PC-3 (cell line): ENCODE results near the gene TXNRD1. TPM values are rescaled to one million over a fixed set of nuclear protein-coding genes. Genes with fewer than 3 reads are reported as not detected.

ENCODE experiments used
- ATAC-seq: fragments of 200-7000 bp; cut with Tn5 transposase; 2 replicates; pipeline ENCODE4 v1.9.1; 2020; ENCODE audit warnings: mild to moderate bottlenecking, moderate library complexity
- BruUV-seq: library from RNA; stranded (reverse); fragments of 400-500 nt; replicated peaks from 2 replicates; lab custom pipeline; 2021; lab: Mats Ljungman, UMichigan
- CTCF ChIA-PET: fragments of 300-600 bp; sonication (Branson Sonifier 250); formaldehyde crosslinking; loops from one replicate; lab custom pipeline; 2022; ENCODE audit warnings: antibody characterized with exemption; lab: Charles Lee
- POLR2A ChIA-PET: fragments of 300-600 bp; sonication (Branson Sonifier 250); formaldehyde crosslinking; loops from one replicate; lab custom pipeline; 2022; ENCODE audit warnings: antibody characterized with exemption; ENCODE audit not compliant: unreplicated experiment; lab: Charles Lee
- DNase-seq: peaks from one replicate; pipeline ENCODE4 v3.0.0-alpha.2; 2015
- H2AFZ ChIP-seq: fragments of 300-600 bp; sonication (generic); 2 replicates; pipeline ENCODE4 v1.6.0; 2016; ENCODE audit warnings: antibody characterized with exemption, low read length
- H3F3A ChIP-seq: fragments of 300-600 bp; sonication (generic); one replicate; pipeline ENCODE4 v1.6.0; 2017; ENCODE audit warnings: antibody characterized with exemption, low read length, control low read depth, mild to moderate bottlenecking; ENCODE audit not compliant: unreplicated experiment
- H3K27ac ChIP-seq: fragments of 300-600 bp; sonication (generic); 2 replicates; pipeline ENCODE4 v1.5.1; 2016; ENCODE audit warnings: mild to moderate bottlenecking, low read length
- H3K27me3 ChIP-seq: fragments of 300-600 bp; sonication (generic); 2 replicates; pipeline ENCODE4 v1.6.1; 2016; ENCODE audit warnings: low read length, mixed read lengths
- H3K36me3 ChIP-seq: fragments of 300-600 bp; sonication (generic); 2 replicates; pipeline ENCODE4 v1.6.1; 2016; ENCODE audit warnings: low read depth, mixed run types, low read length, mixed read lengths
- H3K4me1 ChIP-seq: fragments of 300-600 bp; sonication (generic); 2 replicates; pipeline ENCODE4 v1.5.1; 2016; ENCODE audit warnings: low read length; ENCODE audit not compliant: insufficient read depth
- H3K4me2 ChIP-seq: fragments of 300-600 bp; sonication (generic); 2 replicates; pipeline ENCODE4 v1.6.0; 2016; ENCODE audit warnings: low read length
- H3K4me3 ChIP-seq: fragments of 300-600 bp; sonication (generic); 2 replicates; pipeline ENCODE4 v1.5.1; 2016; ENCODE audit warnings: mild to moderate bottlenecking, low read length, mixed read lengths
- H3K79me2 ChIP-seq: fragments of 300-600 bp; sonication (generic); 2 replicates; pipeline ENCODE4 v1.6.1; 2017; ENCODE audit warnings: low read length, mixed read lengths
- H3K9ac ChIP-seq: fragments of 300-600 bp; sonication (generic); 2 replicates; pipeline ENCODE4 v1.6.0; 2016; ENCODE audit warnings: mild to moderate bottlenecking, low read length
- H3K9me2 ChIP-seq: fragments of 300-600 bp; sonication (generic); replicated peaks from 2 replicates; pipeline ENCODE4 v1.6.1; 2016; ENCODE audit warnings: mixed run types, low read length, mixed read lengths
- H3K9me3 ChIP-seq: fragments of 300-600 bp; sonication (generic); 2 replicates; pipeline ENCODE4 v1.6.1; 2016; ENCODE audit warnings: low read length, mixed read lengths
- H4K20me1 ChIP-seq: fragments of 300-600 bp; sonication (generic); 2 replicates; pipeline ENCODE4 v1.6.1; 2016; ENCODE audit warnings: low read length, mixed read lengths
- CTCF ChIP-seq: fragments of 300-600 bp; sonication (generic); conservative IDR thresholded peaks from 2 replicates; pipeline ENCODE4 v1.5.1; 2017; ENCODE audit warnings: antibody characterized with exemption, low read depth, mild to moderate bottlenecking, low read length
- EZH2 ChIP-seq: fragments of 300-600 bp; sonication (generic); IDR thresholded peaks from one replicate; pipeline ENCODE4 v1.6.1; 2017; ENCODE audit warnings: antibody characterized with exemption, mild to moderate bottlenecking, low read length; ENCODE audit not compliant: unreplicated experiment
- EZH2phosphoT487 ChIP-seq: fragments of 300-600 bp; sonication (generic); IDR thresholded peaks from 2 replicates; pipeline ENCODE4 v1.6.1; 2018; ENCODE audit warnings: mild to moderate bottlenecking, antibody characterized with exemption, low read length, borderline replicate concordance
- intact Hi-C: fragments of 100-400 bp; cut with micrococcal nuclease; formaldehyde crosslinking; loops from 2 replicates; pipeline ENCODE4 v1.9.0; 2023
- total RNA-seq: library from RNA; depleted of rRNA; stranded (reverse); fragments of >200 nt; gene quantifications from 2 replicates; pipeline ENCODE4 v1.2.3, GENCODE V29; 2014

The TXNRD1 gene
- total RNA-seq, 1 experiment from 2014 or later: 419 TPM

GRCh38 chr12:104337030-104337558 is 121.5 kb downstream of the TXNRD1 start:
- no peak overlapping the region for H3K27ac ChIP-seq
- H3K79me2 ChIP-seq: peaks cover 38% of the 10 kb centered on the region
- H2AFZ ChIP-seq: no peak overlapping the region
- H3K4me1 ChIP-seq: no peaks in the 10 kb centered on the region
- ATAC-seq (no peak), DNase-seq (no peak)
- ChIA-PET CTCF (no interaction called here), POLR2A (no interaction called here)
- H3K9me2 ChIP-seq: no peaks in the 10 kb centered on the region
- H3F3A ChIP-seq: peaks cover 14% of the 10 kb centered on the region
- no peaks in the 10 kb centered on the region for H3K9me3 ChIP-seq
- TF ChIP-seq EZH2 (no peak), EZH2phosphoT487 (no peak), CTCF (no peak)
- H3K27me3 ChIP-seq: no peaks in the 10 kb centered on the region
- H3K4me2 ChIP-seq: no peak overlapping the region
- BruUV-seq: no TSS peak
- peaks cover 80% of the 10 kb centered on the region for H3K36me3 ChIP-seq
- H4K20me1 ChIP-seq: peaks cover 22% of the 10 kb centered on the region
- intact Hi-C loops: no loop called here
- H3K9ac ChIP-seq: no peak overlapping the region
- no peak overlapping the region for H3K4me3 ChIP-seq

- ChIA-PET POLR2A (interaction anchor here (0.5 to 0.6 kb wide), 2 partner anchors 13 to 62 kb away, joined by 3 read pairs; no protein-coding TSS in a partner anchor), CTCF (no interaction called here)
- Histone ChIP-seq H3K9ac (no peak overlapping the region), H3K4me1 (peaks cover 3% of the 10 kb centered on the region; the same call in 1 of the 2 replicates), H3F3A (peaks cover 15% of the 10 kb centered on the region), H3K36me3 (peaks cover 82% of the 10 kb centered on the region), H3K27ac (no peak overlapping the region), H4K20me1 (peaks cover 27% of the 10 kb centered on the region), H3K4me3 (no peak overlapping the region), H3K9me2 (no peaks in the 10 kb centered on the region), H3K79me2 (peaks cover 52% of the 10 kb centered on the region), H3K4me2 (no peak overlapping the region), H3K27me3 (no peaks in the 10 kb centered on the region), H2AFZ (no peak overlapping the region), H3K9me3 (no peaks in the 10 kb centered on the region)
- ATAC-seq (no peak), DNase-seq (no peak)
- no TSS peak for BruUV-seq
- TF ChIP-seq EZH2phosphoT487: no peak
- no peak for TF ChIP-seq EZH2
- TF ChIP-seq CTCF: peak; percentile 42
- intact Hi-C loops: no loop called here
These were observed 124.1 kb downstream of the TXNRD1 start for GRCh38 chr12:104339663-104340062.

GRCh38 chr12:104340177-104340576 is 124.6 kb downstream of the TXNRD1 start:
- ChIA-PET CTCF (no interaction called here), POLR2A (interaction anchor here (0.5 kb wide), 1 partner anchor 63 kb away, joined by 3 read pairs; no protein-coding TSS in a partner anchor)
- no peak for DNase-seq
- H2AFZ ChIP-seq: no peak overlapping the region
- H3K9me3 ChIP-seq: no peaks in the 10 kb centered on the region
- H3K4me1 ChIP-seq: peaks cover 3% of the 10 kb centered on the region; the same call in 1 of the 2 replicates
- H3K9me2 ChIP-seq: no peaks in the 10 kb centered on the region
- TF ChIP-seq EZH2phosphoT487 (no peak), CTCF (no peak), EZH2 (no peak)
- H3K4me3 ChIP-seq: no peak overlapping the region
- ATAC-seq: no peak
- H3K9ac ChIP-seq: no peak overlapping the region
- peaks cover 33% of the 10 kb centered on the region for H4K20me1 ChIP-seq
- BruUV-seq: TSS peak; percentile 2
- intact Hi-C loops: no loop called here
- peaks cover 83% of the 10 kb centered on the region for H3K36me3 ChIP-seq
- H3K27ac ChIP-seq: no peak overlapping the region
- H3K79me2 ChIP-seq: peaks cover 57% of the 10 kb centered on the region
- H3F3A ChIP-seq: peaks cover 15% of the 10 kb centered on the region
- no peak overlapping the region for H3K4me2 ChIP-seq
- no peaks in the 10 kb centered on the region for H3K27me3 ChIP-seq
